ENCODE data around the gene PANX2.

Gene PANX2

DNA sequence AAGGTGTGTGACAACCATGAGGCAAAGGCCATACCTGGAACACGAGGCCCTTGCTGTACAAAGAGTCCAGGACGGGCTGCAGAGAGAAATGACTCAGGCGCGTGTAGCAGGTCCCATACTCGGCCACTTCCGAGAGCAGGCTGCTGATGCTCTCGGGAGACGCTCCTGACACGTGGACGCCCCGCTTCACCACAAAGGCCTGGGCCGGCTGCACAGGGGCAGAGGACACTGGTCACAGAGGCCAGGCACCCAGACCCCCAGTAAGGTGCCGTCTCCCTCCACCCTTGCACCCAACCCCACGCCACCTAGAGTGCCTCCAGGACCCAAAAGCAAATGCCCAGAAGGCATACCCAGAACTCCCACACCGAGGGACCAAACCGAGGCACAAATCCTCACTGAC, 58.8 kb downstream of the PANX2 start:
- DNase-seq (ENCODE audit: low spot score) = no peak
